HG02852 (cell line): ENCODE data around the gene PAPSS1.

Experiments used
- ATAC-seq: cut with Tn5 transposase; IDR thresholded peaks from one replicate; pipeline ENCODE4 v1.9.1; 2021; ENCODE audit warnings: mild to moderate bottlenecking, moderate library complexity; ENCODE audit not compliant: unreplicated experiment

Gene PAPSS1

DNA sequence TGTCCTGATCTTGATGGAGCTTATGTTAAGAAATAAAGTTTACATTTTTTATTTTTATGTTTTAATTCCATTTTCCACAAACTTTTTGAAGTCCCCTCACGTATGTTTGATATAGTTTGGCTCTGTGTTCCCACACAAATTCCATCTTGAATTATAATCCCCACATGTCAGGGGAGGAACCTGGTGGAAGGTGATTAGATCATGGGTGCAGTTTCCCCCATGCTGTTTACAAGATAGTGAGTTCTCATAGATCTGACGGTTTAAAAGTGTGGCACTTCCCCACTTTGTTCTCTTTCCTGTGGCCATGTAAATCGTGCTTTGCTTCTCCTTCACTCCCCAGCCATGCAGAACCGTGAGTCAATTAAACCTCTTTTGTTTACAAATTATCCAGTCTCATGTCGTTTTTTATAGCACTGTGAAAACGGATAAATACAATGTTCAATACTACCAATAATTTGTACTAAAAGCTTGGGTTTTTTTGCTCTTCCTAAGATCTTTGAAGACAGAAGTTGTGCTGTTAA, 89.8 kb downstream of the PAPSS1 start:
- ATAC-seq = no peak

DNA sequence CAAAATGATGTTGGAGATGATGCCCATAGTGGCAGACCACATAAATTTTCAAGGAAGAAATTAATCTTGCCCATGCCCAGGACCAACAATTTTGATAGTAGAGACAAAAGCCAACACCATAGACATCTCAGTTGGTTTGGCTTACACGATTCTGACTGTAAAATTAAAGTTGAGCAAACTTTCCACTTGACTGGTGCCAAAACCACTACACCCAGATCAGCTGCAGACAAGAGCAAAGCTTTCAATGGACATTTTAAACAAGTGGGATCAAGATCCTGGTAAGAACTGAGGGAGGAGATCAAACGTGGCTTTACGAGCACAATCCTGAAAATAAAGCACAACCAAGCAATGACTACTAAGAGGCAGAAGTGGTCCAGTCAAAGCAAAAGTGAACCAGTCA, 90.7 kb downstream of the PAPSS1 start:
- no peak for ATAC-seq

DNA sequence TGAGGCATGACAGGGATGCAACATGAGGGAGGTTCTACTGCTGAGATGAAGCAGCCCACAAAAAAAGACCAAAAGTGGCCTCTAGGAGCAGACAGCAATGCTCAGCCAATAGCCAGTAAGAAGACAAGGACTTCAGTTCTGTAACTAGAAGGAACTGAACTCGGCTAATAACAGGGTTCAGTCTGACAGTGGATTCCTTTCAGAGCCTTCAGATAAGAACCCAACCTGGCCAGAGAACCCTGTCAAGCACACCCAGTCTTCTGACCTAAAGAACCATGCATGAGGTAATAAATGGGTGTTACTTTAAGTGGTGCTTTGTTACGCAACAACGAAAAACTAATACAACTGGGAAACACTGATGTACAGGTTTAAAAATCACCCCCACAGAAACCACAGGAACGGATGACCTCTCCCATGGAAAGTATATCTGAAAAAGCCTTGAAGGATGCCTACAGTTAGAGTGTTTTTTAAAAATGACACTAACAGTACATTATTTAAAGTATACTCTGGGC, 94.6 kb downstream of the PAPSS1 start:
- ATAC-seq = no peak

DNA sequence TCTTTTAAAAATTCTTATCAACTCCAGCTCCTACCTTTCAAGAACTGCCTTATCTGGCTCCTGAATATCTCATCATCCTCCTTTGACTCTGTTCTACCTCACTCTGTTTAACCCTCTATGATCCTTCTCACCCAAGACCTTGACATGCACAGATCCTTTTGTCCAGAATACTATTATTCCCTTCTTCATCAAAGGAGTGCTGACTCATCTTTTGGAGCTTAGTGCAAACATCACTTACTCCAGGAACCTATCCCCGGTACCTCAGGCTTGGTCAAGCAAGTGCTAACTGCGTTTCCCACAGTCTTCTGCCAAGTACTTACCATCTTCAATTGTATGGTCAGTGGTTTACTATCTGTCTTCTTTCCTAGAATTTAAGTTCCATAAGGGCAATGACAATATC, 96.0 kb downstream of the PAPSS1 start:
- ATAC-seq = no peak

DNA sequence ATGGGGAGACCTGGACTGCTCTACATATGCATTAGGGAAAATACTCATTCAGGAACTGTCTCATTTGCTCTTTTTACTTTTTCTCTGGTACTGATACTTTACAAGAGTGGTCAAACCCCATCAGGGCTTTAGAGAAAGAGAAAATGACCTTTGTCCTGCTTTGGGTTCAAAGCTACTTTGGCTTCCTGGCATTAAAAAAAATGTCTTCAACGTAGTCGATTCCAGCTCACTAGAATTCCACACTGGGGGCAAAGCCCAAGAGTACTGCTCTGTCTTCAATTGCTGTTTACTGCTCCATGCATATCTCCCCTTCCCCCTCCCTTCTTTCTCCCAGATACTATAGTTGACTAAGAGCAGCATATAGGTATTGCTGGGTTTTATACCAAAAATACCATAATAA, 98.0 kb downstream of the PAPSS1 start:
- no peak for ATAC-seq

DNA sequence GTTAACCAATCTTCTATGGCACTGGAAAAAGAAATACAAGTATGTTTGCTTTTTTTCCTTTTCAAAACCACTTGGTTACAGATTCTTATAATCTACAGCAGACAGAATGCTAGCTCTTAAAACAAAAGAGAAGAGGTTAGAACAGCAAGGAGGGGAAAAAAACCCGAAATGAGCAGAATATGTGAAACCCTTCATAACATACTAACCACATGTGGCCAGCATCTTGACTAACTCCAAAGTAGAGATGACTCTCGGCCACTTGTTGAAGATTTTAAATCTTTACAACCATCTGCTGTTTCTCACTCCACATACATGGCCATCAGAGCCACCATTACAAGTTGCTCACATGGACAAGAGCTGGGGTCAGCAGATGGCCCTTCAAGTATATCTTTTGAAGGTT, 100.3 kb downstream of the PAPSS1 start:
- ATAC-seq = no peak

DNA sequence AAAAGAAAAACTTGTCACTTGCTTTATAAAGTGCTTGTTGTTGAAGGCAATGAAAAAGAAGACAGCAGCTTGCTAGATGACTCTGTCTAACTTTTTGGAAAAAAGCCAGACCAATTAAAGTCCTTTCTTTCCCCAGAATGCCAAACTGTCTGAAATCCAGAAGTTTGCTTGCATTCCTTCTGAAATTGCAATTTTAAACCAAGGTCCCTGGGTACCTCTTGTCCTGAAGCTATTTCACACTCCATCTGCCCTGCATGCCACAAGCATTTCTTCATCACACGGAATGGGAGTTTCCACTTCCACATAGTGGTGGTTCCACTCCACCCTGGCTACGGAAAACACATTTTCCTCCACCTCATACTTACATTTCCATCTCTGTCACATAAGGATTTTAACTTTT, 101.0 kb downstream of the PAPSS1 start:
- no peak for ATAC-seq

DNA sequence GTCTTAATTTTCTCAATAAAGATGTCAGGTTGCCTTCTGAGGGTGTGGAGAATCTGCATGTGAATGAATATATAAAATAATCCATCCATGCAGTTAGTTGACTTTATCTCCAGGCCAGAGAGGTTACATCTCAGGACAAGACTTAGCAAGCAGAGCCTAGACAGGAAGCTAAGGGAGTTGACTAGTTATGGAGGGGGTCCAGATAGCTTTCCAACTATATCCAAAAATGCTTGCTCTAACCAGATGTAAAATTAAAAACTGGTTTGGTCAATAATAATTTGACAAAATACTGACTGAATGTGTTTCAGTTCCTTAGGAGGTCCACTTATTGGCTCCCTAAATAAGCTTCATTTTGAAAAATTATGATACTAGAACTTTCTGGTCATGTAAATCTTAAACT, 101.4 kb downstream of the PAPSS1 start:
- no peak for ATAC-seq

DNA sequence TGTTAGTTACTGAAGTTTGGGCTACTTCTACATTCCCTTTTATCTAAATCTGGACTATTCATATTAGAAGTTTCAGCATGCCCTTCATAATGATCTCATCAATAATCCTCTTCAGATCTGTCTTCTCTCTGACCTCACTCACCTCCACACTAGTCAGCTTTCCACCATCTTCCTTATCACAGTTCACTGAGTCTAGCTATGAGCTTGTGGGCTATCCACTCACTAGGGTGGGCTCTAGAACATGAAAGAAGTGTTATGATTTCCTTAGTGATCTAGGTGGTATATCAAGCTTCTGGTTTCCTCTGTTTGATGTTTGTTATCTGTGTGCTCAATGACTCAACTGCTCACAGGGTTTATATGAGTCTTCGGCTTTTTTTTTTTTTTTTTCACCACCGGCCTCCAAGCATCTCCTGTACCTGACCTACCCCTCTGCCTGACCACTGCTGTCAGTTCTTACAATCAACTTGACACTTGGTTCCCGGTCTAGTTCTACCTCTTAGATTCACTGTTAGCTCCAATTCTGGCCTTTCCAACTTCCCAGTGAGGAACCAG, 103.1 kb downstream of the PAPSS1 start:
- ATAC-seq = no peak

DNA sequence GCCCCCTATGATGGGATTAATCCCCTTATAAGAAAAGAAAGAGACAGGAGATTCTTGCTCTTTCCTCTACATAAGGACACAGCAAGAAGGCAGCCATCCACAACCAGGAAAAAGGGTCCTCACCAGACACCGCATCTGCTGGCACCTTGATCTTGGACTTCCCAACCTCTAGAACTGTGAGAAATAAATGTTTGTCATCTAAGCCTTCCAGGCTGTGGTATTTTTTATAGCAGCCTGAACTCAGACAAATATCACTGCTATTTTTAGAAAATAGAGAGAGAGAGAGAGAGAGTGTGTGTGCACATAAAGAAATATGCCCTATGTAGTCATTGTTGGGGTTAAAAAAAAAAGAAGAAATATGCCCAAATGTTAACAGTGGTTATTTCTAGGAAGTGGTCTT, 104.2 kb downstream of the PAPSS1 start:
- ATAC-seq = no peak

DNA sequence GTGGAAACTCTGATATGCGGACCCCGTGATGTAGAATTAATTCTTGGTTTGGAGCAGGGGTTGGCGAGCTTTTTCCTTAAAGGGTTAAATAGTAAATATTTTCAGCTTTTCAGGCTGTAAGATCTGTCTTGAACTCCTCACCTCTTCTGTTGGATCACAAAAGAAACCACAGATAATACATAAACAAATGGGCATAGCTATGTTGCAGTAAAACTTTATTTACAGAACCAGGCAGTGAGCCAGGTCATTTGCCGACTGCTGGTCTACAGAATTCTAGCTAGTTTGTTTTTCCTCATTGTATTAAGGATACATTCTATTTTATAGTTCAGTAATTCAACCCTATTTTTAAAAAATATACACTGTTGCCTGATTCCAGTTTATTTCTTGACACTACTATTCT, 116.6 kb downstream of the PAPSS1 start:
- no peak for ATAC-seq

DNA sequence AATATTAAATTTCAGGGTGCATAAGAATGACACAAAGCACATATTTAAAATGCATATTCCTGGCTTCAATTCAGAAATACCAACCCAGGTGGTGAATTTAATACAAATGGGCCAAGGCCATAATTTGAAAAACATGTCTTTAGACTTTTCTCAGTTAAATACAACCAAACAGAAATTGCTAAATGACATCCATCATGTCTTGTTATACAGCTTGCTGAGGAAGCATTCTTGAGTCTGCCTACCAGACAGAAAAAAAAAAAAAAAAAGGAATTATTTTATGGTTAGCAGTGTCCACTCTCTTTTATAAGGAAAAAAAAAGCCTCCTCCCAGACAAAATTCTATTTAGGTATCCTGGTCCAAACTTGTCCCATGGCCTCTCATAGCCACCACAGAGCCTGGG, 119.1 kb downstream of the PAPSS1 start:
- ATAC-seq = no peak

DNA sequence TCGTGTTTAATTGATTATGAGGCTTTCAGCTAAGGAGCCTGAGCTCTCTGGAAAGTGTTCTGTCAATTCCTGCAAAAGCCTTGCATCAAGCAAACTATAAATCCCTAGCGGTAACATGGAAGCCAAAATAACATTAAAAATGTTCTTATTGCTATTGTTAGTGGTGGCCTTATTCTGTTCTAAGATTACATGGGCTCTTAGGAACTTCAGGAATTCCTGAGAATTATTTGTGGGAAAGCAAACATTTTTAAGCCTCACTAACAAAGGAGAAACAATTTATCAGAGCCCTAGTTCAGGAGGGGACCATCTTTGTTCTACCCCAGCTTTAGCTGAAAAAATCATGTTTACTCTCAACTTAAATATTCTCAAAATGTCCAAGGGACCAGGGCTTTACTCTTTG, 119.6 kb downstream of the PAPSS1 start:
- ATAC-seq = no peak

DNA sequence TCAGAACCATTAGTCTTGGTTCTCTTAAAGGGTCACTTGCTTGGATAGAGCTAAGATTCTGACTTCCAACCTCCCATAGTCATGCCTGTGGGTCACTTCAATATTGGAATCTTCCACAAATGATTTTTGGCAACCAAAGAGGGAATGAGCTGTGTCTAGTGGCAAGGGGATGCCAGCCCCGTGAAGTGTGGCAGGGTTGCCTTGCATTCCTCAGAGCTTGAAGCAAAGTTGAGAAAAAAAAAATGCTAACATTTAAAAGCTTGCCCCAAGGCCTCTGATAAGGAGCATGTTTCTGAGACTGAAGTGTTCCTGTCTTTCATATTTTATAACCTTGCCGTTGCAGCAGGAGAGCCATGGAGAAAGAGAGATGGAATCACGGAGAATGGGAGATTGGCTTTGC, 120.2 kb downstream of the PAPSS1 start:
- no peak for ATAC-seq

DNA sequence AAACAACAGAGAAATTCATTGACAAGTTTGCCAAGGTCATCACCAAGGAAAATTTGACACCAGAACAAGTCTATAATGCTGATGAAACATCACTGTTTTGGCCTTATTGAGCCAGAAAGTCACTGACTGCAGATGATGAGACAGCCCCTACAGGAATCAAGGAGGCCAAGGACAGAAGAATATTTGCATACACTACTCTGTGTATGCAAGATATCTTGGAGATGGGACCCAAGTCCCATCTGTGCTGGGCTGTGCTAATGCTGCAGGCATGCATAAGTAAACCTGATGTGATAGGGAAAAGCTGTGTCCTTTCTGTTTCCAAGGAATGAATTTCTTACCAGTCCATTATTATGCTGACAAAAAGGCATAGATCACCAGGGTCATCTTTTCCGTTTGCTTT, 126.8 kb downstream of the PAPSS1 start:
- ATAC-seq = no peak

DNA sequence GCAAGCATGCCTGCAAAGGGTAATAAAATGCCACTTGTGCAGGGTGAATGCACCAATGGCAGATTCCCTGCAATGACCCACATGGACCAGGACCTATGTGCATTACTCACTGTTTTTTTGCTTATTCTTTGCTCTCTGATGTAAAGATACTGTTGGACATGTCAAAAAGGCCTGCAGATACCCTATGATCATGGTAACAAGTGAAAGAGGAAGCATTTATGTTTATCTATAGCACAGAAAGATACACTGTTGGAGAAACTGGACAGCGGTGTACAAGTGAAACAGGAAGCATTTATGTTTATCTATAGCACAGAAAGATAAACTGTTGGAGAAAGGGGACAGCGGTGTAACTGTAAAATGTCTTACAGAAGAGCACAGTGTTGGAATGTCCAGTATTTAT, 127.5 kb downstream of the PAPSS1 start:
- ATAC-seq = peak; percentile 90

DNA sequence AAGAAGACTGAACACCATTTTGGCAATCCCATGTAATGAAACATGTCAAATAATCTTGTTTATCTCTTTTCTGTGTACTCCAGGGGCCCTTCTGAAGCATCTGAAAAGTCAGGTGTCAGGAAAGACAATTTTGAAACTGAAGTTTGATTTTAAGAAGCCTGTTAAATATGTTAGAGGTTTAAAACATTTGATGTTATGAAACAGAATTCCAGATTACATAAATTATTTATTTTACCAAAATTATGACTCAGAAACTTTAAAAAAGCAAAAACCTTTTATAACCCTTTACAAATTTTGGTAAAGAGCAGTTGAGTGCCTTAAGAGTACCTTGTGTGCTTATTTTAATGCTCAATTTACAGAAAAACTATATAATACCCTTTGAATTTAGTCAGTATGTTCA, 130.8 kb downstream of the PAPSS1 start:
- ATAC-seq = no peak

DNA sequence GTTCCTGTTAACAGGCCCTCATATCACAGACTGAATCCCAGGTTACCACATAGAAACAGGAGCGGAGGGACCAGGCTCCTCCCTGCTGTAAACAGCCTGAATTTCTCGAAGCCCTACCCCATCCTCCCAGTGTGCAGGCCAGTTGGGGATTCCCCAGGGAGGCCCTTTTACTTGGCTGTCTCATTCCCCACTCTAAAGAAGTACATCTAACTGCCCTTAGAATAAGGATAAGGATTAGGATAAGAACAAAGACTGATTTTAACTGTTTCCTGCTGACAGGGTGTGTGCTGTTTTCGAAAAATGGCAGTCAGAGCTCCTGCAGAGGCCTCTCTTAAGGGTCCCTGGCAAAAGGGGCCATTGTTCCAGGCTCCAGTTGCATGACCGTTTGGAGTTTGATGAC, 133.7 kb downstream of the PAPSS1 start:
- ATAC-seq = no peak

DNA sequence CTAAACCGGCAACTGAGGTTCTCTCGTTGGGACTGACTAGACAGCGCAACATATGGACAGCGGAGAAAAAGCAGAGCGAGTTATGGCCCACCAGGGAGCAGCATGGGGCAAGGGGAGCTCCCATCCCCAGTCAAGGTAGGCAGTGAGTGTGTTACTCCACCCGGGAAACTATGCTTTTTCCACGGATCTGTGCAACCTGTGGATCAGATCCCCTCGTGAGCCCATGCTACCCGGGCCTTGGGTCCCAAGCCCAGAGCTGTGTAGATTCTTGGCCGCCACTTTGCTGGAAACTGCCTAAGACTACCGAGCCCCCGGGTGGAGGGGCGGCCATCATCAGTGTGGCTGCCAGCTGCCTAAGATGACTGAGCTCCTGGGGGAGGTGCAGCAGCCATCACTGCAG, 140.9 kb downstream of the PAPSS1 start:
- ATAC-seq = no peak

DNA sequence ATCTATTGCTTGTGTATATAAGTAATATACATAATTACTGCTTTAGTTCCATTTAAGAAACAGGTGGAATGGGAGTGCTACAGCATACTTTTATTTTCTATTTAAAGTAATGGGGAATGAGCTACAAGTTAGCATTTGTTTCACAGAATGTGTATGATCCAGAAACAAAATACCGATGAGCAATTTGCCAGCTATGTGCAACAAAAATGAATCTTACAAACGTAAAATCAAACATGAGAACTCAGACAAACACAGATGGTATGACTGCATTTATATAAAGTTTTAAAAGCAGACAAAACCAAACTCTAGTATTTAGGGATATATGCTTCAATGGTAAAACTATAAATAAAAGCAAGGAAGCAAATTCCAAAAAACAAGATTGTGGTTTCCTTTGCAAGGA, 141.7 kb downstream of the PAPSS1 start:
- no peak for ATAC-seq

DNA sequence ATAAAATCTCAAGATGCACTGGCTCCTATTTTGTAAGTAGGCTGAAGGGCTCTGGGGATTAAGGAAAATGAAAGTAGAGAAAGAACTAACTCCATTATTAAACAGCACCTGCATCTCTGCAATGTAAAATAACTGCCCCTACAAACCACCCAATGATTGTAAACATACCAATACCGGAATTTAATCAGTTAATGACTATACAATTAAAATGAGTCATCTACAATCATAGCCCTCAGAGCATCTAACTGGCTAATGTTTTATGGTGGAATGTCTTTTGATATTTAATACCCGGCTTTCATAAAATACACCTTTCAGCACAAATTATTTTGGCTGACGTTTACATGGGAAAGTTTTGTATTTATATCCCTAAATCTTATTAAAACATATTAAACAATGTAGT, 142.3 kb downstream of the PAPSS1 start:
- ATAC-seq = no peak

DNA sequence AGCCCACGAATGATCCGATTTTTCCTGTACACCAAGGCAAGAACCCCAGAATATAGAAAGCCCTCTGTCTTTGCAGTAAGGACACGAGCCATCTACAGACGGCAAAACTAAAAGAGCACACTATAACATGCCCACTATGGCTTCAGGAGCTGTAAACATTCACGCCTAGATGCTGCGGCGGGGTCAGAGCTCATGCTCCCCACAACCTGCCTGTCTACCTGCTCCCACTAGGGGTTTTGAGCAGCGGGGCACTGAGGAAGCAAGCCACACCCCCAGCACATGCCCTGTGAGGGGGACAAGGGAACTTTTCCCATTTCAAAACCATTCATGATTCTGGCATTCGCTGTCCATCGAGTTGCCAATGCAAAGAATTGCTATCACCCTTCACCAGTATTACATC, 144.8 kb downstream of the PAPSS1 start:
- ATAC-seq = no peak

DNA sequence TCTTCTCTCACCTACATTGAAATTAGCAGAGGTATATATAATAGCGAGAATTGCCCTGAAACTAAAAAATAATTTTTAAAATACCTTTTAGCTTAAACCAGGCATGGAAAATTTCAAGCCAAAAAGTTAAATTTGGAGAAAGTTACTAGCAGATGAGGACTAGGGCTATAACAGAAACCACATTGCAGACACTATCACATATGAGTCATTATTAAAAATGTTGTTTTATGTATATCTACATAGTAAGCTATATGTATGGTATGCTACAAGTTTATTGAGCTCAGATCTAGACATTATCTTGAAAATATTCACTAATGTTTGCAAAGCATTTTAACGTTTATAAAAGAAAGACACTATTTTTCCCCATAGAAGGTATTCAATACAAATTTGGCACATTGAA, 147.8 kb downstream of the PAPSS1 start:
- ATAC-seq = no peak
